HG03108 (cell line): ENCODE results near the gene UIMC1.
"Not testable (repeated sequence)": the region's sequence is repeated elsewhere in the genome, so short reads cannot be mapped to it uniquely, and the experiment has no call there.

Source experiments
- ATAC-seq: cut with Tn5 transposase; IDR thresholded peaks from one replicate; pipeline ENCODE4 v1.9.1; 2021; ENCODE audit warnings: moderate library complexity; ENCODE audit not compliant: unreplicated experiment

UIMC1 gene

DNA sequence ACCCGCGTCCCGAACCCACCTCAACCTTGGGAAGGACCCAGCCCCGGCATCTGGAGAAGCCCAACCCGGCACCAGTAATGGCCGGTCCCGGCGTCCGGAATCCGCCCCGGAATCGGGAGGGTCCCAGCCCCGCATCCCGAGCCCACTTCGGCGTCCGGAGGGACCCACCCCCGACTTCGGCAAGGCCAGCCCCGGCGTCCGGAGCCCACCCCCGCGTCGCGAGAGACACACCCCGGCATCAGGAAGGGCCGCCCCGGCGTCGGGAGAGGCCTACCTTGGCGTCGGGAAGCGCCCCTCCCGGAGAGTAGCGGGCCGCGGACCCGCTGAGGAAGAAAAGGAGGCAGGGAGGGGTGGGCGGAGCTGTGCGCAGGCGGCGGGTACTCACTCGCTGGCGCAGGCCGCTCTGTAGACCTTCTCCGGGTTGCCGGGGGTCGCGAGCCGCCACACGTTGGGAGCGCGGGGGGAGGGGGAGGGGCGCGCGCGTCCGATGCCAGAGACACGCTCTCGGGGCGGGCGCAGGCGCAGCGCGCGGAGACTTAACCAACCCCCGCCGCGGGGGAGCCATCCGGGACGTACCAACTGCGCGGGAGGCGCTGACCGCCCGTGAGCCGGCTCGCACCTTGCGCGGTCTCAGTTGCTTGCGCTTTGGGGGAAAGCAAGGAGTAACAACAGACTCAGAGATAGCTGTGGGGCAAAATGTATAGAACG lies at the start of gene UIMC1:
Gene UIMC1 (minus strand): TSS at position 515 of the 708 bp plus-strand sequence. CDS start 24,164 bp downstream, outside the sequence.
- ATAC-seq: peak; percentile 77

DNA sequence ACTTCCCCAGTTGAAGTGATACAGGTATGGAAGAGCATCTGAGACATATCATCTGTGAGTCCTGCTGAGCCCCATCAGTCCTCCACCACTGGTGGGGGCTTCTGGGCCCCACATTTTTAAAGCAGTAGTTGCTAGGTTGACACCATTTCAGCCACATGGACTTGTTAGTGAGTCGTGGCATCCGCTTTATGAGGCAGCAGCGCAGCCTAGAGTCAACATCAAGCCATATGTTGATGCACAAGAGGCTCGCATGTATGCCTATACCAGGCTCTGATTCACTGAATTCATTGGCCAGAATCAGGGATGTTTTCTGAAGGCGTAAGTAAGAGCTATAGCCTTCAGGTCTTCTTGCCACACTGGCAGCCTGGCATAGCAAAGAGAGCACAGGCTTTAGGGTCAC lies 42.7 kb upstream of the UIMC1 start:
- no peak for ATAC-seq

DNA sequence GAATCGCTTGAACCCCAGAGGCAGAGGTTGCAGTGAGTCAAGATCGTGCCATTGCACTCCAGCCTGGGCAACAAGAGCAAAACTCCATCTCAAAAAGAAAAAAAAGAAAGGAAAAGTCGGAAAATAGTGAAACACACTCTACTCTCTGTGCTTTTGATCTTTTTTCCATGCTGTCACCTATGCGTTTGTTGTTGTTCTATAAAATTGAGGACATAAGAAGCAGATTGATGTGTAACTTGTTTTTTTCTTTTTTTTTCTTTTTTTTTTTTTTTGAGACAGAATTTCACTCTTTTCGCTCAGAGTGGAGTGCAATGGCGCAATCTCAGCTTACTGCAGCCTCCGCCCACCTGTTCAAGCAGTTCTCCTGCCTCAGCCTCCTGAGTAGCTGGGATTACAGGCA lies 42.0 kb upstream of the UIMC1 start:
- ATAC-seq: not testable (repeated sequence)

DNA sequence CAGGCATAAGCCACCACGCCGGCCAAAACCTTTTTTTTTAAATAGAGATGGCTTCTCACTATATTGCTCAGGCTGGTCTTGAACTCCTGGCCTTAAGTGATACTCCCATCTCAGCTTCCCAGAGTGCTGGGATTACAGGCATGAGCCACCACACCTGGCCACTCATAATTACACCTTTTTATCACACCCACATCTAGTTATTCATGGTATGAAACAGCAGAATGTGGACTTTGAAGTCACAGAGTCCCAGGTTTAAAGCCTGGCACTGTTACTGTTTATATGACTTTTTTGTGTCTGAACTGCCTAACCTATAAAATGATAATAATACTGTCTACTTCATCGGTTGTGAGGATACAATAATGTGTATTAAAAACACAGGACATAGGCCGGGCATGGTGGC lies 39.1 kb upstream of the UIMC1 start:
- ATAC-seq: no peak

DNA sequence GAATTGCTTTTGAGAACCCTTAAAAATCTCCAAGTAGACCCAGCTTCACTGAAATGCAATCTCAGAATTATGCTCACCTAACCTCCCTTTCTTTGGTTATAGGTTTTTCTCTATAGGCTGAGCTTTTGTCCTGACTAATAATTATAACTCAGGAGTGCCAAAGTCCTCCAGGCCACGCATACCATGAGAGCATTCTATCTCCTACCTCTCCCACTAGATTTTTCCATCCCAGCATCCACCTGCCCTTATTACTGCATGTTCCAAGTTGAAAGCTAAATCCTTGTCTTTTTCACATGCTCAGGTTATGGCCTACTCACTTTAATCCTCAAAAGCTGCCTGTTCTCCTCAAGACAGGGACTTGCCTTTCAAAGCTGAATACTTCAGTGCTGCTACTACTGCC lies 38.1 kb upstream of the UIMC1 start:
- ATAC-seq: no peak

DNA sequence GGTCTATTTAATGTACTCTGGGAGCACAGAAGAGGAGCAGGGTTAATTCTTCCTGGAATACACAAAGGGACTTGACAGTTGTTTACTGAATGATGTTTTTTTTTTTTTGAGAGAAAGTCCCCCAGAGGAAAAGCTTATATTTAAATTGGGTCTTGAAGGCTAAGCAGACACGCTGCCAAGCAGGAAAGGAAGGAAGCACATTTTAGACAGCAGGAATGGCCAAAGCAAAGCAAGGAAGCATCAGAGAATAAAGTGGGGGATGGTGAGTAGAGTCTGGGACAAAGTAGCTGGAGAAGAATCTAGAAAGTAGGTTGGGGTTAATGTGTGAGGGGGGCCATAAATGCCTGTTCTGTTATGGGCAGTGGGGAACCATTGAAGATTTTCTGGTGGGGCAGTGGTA lies 37.4 kb upstream of the UIMC1 start:
- no peak for ATAC-seq

DNA sequence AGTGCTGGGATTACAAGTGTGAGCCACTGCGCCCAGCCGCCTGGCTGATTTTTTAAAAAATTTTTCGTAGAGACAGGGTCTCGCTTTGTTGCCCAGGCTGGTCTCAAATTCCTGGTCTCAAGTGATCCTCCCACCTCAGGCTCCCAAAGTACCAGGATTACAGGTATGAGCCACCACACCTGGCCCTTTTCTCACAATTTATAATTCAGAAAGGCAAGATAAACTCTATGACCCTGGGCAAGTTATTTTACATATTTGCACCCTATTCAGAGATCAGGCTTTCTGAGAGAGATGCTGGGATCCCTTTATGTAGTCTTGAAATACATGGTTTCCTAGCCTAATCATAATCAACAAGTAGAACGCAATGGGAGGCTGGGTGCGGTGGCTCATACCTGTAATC lies 36.5 kb upstream of the UIMC1 start:
- ATAC-seq: no peak

DNA sequence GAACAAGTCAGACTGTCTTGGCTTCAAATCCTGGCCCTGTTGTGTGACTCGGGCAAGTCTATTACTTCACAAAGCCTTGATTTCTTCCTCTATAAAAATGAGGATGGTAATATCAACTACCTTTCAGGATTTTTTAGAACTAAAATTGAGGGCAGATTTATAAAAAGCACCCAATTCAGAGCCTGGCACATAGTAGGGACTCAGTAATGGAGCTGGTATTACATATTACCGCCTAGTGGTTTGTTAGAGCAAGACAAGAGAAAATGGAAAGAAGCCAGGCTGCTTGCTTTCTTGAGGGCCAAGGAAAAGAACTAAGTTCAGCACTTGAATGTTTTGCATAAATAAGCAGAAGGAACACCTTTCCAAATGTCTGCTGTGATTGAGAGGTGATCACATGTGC lies 35.4 kb upstream of the UIMC1 start:
- no peak for ATAC-seq

DNA sequence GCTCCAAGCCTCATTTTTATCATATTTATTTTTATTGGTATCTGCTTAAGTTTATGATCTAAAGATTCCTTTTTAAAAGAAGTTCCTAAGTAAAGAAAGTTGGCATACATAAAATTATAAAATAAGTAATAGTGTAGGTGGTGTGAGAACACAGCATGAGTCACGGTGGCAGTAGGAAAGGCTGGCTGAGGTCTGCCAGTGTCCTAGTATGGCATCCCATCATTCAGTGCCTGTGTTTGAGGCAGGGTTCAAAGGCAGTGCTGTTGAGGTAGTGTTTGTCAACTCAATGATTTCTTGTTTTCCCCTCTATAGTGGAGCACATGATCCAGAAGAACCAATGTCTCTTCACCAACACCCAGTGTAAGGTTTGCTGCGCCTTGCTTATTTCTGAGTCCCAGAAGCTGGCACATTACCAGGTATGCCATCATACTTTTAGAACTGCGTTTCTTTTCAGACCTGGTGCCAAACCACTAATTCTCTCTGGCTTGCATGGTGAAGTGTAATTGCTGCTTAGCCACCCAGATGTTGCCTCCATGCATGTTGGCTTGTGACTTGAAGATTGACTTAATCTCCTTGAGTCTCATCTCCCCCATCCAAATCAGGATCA lies 34.3 kb upstream of the UIMC1 start:
- no peak for ATAC-seq

DNA sequence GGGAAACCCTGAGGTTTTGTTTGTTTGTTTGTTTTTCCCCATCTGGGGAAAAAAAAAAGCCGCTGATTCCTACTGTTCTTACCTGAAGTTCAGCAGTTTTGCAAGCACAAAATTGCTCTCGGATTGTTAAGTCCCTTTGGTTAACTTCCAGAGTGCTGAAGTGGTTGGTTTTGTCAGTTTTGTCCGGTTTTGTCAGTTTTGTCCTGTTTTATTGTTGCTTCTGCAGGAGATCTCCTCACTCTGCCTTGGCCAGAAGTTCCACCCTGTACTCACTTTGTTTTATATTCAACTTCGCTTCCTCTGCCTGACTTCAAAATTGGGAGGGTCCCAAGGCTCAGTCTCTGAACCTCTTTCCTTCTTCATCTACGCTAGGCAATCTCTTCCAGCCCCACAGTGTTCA lies 30.3 kb upstream of the UIMC1 start:
- no peak for ATAC-seq

DNA sequence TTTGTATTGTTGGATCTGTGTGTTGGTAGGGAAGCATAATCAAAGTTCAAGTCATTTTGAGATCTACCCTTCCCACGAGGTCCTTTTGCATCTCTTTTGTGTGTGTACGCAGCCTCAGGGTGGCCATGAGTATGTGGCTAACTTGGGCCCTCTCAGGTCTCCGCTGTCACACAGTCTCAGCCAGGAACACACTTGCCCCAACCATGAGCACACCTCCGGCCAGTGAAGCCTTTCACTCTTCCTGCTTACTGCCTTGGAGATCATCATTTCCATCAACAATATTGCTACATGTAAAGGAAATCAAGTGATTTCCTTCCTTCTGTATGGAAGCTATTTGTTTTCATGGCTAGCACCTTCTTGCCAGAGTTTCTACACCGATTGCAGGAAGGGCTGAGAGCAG lies 29.9 kb upstream of the UIMC1 start:
- no peak for ATAC-seq

DNA sequence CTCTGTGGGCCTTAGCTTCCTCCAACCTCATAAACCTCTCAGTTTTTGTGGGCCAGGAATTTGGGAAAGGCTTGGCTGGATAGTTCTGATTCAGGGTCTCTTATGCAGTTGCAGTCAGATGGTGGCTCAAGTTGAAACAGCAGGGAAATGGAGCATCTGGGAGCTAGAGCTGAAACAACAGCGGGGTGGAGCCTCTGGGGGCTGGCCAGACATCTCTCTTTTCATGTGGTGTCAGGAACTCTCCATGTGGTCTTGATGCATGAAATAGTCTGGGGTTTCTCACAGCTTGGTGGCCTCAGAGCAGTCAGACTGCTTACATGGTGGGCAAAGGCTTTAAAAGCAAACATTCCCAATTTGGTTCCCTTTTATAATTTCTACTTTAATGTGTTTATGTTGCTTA lies 29.4 kb upstream of the UIMC1 start:
- ATAC-seq: no peak

DNA sequence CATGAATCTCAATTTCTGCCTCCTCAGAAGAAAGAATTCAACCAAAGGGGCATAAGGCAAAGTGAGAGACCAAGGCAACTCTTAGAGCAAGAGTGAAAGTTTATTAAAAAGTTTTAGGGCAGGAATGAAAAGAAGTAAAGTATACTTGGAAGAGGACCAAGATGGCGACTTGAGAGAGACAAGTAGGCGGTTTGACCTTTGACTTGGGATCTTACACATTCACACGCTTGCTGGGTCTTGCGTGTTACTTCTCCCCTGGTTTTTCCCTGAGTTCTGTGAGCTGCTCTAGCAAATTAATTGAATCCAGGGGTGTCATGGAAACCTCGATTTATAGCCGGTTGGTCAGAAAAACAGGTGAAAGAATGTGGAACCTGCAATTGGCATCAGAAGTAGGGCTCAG lies 22.9 kb upstream of the UIMC1 start:
- no peak for ATAC-seq

DNA sequence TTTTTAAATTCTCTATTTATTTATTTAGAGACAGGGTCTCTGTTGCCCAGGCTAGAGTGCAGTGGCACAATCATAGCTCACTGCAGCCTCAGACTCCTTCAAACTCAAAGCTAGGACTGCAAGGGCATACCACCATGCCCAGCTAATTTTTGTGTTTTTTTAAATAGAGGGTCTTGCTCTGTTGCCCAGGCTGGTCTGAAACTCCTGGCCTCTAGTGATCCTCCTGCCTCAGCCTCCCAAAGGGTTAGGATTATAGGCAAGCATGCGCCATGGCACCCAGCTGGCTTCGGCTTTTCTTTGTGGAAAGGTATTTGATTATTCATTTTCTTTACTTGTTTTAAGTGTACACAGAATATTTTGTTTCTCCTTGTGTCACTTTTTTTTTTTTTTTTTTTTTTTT lies 21.1 kb upstream of the UIMC1 start:
- no peak for ATAC-seq

DNA sequence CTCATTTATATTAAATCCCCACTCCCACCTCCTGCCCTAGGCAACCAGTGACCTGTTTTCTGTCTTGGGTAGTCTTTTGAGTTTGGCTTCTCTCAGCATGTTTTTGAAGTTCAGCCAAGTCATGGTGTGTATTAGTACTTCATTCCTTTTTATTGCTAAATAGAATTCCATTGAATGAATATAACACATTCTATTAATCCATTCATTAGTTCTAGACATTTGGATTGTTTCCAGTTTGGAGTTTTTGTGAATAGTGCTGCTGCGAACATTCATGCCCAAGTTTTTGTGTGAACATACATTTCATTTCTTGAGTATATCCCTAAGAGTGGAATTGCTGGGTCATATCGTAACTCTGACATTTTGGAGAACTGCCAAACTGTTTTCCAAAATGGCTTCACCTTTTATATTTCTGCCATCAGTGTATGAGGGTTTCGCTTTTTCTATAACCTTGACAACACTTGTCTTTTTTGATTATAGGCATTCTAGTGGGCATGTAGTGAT lies 18.6 kb upstream of the UIMC1 start:
- no peak for ATAC-seq

DNA sequence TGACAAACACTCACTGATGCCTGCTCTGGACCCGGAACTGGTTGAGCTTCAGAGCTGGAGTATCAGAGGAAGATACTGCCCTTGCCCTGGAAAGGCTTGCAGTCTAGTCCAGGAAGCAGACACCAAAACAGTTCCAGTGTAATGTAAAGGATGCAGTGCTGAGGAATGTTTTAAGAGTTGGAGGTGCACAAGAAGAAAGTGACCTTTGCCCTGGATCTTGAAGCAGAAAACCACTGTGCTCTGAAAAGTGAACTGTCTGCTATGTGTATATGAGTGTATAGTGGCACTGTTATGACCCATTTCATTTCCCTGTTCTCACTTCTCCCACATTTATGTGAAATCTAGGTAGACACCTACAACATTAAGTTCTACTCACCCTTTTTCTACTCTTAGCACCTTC lies 18.0 kb upstream of the UIMC1 start:
- ATAC-seq: no peak

DNA sequence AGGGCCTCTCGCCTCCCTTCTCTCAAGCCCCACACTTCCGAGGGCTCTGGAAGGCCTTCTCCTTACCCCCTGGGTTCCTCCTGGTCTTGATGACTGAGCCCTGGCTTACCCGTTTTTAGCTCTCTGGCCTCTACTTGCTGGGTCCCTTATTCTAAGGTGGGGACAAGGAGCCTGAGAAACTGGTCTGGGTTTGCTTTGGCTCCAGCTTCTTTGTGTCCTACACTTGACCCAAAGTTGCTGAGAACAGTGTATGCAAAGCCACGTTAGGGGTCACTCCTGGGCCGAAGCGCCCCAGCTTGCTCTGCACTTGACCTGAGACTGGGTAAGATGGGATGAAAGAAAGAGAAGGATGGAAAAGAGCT lies 16.7 kb upstream of the UIMC1 start:
- peak; percentile 11 for ATAC-seq

DNA sequence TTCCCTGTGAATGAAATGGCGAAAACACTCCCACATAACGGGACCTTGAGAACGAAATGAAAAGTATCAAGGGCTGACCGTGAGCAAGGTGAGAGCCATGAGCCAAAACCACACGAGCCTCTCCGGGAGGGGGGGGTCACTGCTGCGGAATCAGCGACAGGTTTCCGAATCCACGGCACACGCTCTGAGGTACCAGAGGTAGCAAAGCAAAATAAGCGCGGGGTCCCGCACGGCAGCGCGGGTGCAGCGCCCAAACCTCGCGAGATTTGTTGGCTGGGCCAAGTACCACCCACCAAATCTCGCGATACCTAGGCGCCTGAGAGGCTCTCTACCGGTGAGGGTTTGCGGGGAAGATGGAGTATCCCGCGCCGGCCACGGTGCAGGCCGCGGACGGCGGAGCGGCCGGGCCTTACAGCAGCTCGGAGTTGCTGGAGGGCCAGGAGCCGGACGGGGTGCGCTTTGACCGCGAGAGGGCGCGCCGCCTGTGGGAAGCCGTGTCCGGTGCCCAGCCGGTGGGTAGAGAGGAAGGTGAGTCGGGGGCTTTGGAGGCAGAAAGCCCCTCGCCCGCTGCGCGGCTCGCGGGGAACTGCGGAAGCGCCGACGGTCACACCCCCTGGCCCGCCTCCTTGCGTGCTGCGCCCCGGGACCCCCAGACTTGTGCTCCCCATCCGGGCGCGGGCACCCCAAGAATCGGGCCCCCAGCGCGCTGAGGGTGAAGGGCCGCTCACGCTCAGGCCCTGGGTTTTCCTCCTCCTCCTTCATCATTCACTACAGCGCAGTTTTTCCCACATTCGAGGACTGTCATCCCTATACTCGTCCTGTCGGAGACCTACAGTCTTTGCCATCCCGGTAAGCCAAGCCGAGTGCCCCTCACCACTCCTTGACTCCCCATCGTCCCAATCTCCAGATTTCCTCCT lies 16.1 kb upstream of the UIMC1 start, which contains the start of gene ZNF346:
Gene ZNF346 (plus strand): TSS at position 311 of the 917 bp plus-strand sequence. CDS start 43 bp downstream, at position 354.
- peak; percentile 87 for ATAC-seq

DNA sequence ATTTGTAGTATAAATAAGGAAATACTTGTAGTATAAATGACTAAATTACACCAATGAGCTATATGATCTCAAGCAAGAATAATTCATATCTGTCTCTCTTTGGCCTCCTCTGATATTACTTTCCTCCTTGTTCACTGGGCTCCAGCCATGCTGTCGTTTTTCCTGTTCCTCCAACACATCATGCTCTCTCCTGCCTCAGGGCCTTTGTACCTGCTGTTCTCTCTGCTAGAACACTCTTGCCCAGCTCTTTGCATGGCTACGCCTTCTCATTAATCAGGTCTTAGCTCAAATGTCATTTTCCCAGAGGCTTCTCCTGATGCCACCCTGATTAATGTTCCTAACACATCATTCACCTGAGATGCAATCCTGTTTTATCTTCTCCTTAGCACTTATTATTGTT lies 13.5 kb upstream of the UIMC1 start:
- no peak for ATAC-seq

DNA sequence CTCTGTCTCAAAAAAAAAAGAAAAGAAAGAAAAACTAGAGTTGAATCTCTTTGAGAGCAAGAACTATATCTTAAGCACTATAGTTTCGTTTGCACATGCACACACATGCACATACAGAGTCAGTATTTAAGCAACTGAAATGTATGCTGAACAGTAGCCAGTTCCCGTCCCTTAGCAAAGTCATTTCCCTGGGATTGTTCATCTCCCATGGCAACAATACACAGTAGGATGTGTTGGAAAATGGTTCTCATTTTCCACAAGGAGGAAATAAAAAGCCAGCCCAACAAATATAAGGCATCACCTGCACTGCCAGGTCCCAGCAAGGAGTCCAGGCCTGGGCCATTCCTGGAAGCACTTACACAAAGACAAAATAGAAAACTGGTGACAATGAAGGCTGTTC lies 11.8 kb upstream of the UIMC1 start:
- ATAC-seq: no peak

DNA sequence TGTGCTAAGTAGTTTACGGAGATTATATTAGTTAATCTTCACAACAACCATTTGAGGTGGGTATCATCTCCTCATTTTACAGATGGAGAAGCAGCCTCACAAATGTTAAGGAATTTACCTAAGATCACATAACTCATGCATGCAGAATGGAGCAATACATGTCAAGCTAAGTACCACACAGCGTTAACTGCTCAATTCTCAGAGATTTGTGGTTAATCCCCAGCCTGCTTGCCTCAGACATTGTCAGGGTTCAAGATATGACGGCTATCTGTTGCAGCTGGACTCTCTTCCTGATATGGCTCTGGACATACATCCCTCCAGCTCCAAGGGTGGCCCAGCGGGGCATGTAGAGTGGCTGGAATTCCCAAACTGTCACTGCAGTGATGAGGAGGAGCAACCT lies 8.6 kb upstream of the UIMC1 start:
- ATAC-seq: no peak

DNA sequence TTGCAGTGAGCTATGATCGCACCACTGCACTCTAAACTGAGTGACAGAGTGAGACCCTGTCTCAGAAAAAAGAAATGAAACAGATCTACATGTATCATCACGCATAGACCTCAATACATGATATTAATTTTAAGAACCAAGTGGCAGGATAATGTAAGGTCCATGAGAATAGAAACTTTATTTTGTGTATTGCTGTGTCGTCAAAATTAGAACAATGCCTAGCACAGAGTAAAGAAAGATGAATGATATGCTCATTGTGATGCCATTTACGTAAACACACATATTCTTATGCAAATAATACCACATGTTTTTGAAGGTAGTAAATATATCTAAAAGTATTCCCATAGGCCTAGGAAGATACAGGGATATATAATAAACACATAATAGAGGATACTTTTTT lies 3.6 kb upstream of the UIMC1 start:
- ATAC-seq: no peak
